ENCODE measurements around the gene TRIM60.

DNA sequence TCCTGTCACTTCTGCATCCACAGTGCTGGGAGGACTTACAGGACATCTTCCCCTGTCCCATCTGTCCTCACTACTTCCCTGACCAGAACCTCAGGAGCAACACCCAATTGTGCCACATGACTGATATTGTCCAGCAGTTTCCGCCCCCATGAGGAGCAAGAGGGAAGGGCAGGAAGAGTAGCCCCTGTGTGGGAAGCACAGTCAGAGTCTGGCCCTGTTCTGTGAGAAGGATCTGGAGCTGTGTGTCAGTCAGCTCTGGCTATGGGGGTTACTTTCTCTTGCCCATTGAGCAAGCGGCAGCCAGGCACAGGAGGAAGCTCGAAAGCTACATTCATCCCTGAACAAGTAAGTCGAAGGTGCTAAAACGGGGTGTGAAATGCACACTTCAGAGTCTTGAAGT lies 14.8 kb upstream of the TRIM60 start:
- TF ChIP-seq TAF1 (IDR thresholded peaks at IDR 0.05; ENCODE audit: borderline replicate concordance, insufficient read depth, low read length) (no peak), SIN3A (IDR thresholded peaks at IDR 0.05; ENCODE audit: borderline replicate concordance, insufficient read depth, low read length) (no peak)

Measured in PFSK-1 (cell line).